HL-60 (cell line): ENCODE measurements around the gene OR2D2.

Source experiments
- DNase-seq, 2 experiments: peaks; one replicate each; pipeline ENCODE4 v3.0.0-alpha.2; 2010 to 2020; ENCODE audit warnings: low read depth in 1 of 2, low spot score in 1 of 2
- H3K27ac ChIP-seq: fragments of 250-450 bp; sonication (Bioruptor Pico); replicated peaks from 2 replicates; pipeline ENCODE4 v1.5.1; 2020; ENCODE audit warnings: mild to moderate bottlenecking, moderate library complexity
- H3K27me3 ChIP-seq: fragments of 250-450 bp; sonication (Bioruptor Pico); 2 replicates; pipeline ENCODE4 v1.5.1; 2021; ENCODE audit warnings: mild to moderate bottlenecking, moderate library complexity; ENCODE audit not compliant: insufficient read depth, poor library complexity, severe bottlenecking
- H3K4me3 ChIP-seq: replicated peaks from 2 replicates; pipeline ENCODE4 v1.5.1; 2011; ENCODE audit warnings: mild to moderate bottlenecking, control low read depth, low read length; ENCODE audit not compliant: insufficient read depth
- CTCF ChIP-seq: IDR thresholded peaks from one replicate; pipeline ENCODE4 v1.5.1; 2011; ENCODE audit warnings: low read length, control low read depth, inconsistent platforms; ENCODE audit not compliant: insufficient read depth
- GABPA ChIP-seq: IDR thresholded peaks from 2 replicates; pipeline ENCODE4 v1.6.1; 2012; ENCODE audit warnings: low read depth
- POLR2AphosphoS5 ChIP-seq: IDR thresholded peaks from 2 replicates; pipeline ENCODE4 v1.6.1; 2012; ENCODE audit warnings: low read depth
- REST ChIP-seq: IDR thresholded peaks from 2 replicates; pipeline ENCODE4 v1.6.1; 2012; ENCODE audit warnings: low read depth; ENCODE audit not compliant: insufficient replicate concordance
- SPI1 ChIP-seq: IDR thresholded peaks from 2 replicates; pipeline ENCODE4 v1.6.1; 2012; ENCODE audit warnings: low read depth, mild to moderate bottlenecking, borderline replicate concordance

The OR2D2 gene

GRCh38 chr11:6864438-6864837 lies 27.9 kb downstream of the OR2D2 start:
- no peak for TF ChIP-seq SPI1
- no peak for TF ChIP-seq POLR2AphosphoS5
- TF ChIP-seq CTCF: no peak
- no peak for TF ChIP-seq REST
- TF ChIP-seq GABPA: no peak

GRCh38 chr11:6862961-6863360 lies 29.3 kb downstream of the OR2D2 start, which contains the start of gene OR10A2:
TSS of gene OR10A2 (plus strand) at chr11:6863057. CDS start at chr11:6869755, 6,698 bp downstream.
- no peaks in the 10 kb centered on the region for H3K27me3 ChIP-seq
- H3K4me3 ChIP-seq: no peak within 1 kb of the TSS
- H3K27ac ChIP-seq: no peak within 1 kb of the TSS
- DNase-seq: no peak
- no peak for TF ChIP-seq REST
- no peak for TF ChIP-seq CTCF
- no peak for TF ChIP-seq SPI1

More at GRCh38 chr11:6864438-6864837, 27.9 kb downstream of the OR2D2 start:
- Histone ChIP-seq H3K27me3 (no peaks in the 10 kb centered on the region), H3K4me3 (no peak overlapping the region), H3K27ac (no peak overlapping the region)
- DNase-seq: no peak

- Histone ChIP-seq H3K4me3 (no peak overlapping the region), H3K27ac (no peak overlapping the region), H3K27me3 (no peaks in the 10 kb centered on the region)
- TF ChIP-seq CTCF: no peak
- no peak for TF ChIP-seq REST
- no peak for TF ChIP-seq GABPA
- no peak for TF ChIP-seq SPI1
- no peak for TF ChIP-seq POLR2AphosphoS5
- DNase-seq: no peak
These were observed 35.4 kb downstream of the OR2D2 start for GRCh38 chr11:6856871-6857270.
